A673 (cell line): ENCODE measurements around the gene CELA2B. TPM values are rescaled to one million over a fixed set of nuclear protein-coding genes. Genes with fewer than 3 reads are reported as not detected.
"Not testable (repeated sequence)": the region's sequence is repeated elsewhere in the genome, so short reads cannot be mapped to it uniquely, and the experiment has no call there.

ENCODE experiments used
- BruUV-seq: library from RNA; stranded (reverse); fragments of 400-500 nt; replicated peaks from 2 replicates; lab custom pipeline; 2021; lab: Mats Ljungman, UMichigan
- CTCF ChIA-PET: fragments of 300-600 bp; sonication (Branson Sonifier 250); formaldehyde crosslinking; loops from one replicate; lab custom pipeline; 2022; ENCODE audit warnings: antibody characterized with exemption; lab: Charles Lee
- POLR2A ChIA-PET: fragments of 300-600 bp; sonication (Branson Sonifier 250); formaldehyde crosslinking; loops from one replicate; lab custom pipeline; 2022; ENCODE audit warnings: antibody characterized with exemption; ENCODE audit not compliant: low non-redundant PET; lab: Charles Lee
- DNase-seq: peaks from one replicate; pipeline ENCODE4 v3.0.0-alpha.2; 2015; ENCODE audit warnings: low spot score
- H3K27ac ChIP-seq: fragments of 200-600 bp; sonication (generic); 2 replicates; pipeline ENCODE4 v1.5.1; 2016; ENCODE audit warnings: mixed run types, low read depth, mild to moderate bottlenecking, mixed read lengths, antibody characterized with exemption, low read length; ENCODE audit not compliant: poor library complexity, severe bottlenecking
- H3K27me3 ChIP-seq: fragments of 200-600 bp; sonication (generic); replicated peaks from 2 replicates; pipeline ENCODE4 v1.6.1; 2017; ENCODE audit warnings: mixed run types, low read depth, mild to moderate bottlenecking, mixed read lengths, antibody characterized with exemption, low read length; ENCODE audit not compliant: insufficient read depth, poor library complexity
- H3K36me3 ChIP-seq: fragments of 200-600 bp; sonication (generic); 2 replicates; pipeline ENCODE4 v1.6.1; 2016; ENCODE audit warnings: mixed run types, mild to moderate bottlenecking, mixed read lengths, antibody characterized with exemption, low read length; ENCODE audit not compliant: insufficient read depth, poor library complexity, severe bottlenecking
- H3K4me1 ChIP-seq: fragments of 200-600 bp; sonication (generic); 2 replicates; pipeline ENCODE4 v1.6.1; 2017; ENCODE audit warnings: mixed run types, mild to moderate bottlenecking, mixed read lengths, antibody characterized with exemption, low read length; ENCODE audit not compliant: insufficient read depth, poor library complexity, severe bottlenecking
- H3K4me3 ChIP-seq: fragments of 200-600 bp; sonication (generic); 2 replicates; pipeline ENCODE4 v1.5.1; 2016; ENCODE audit warnings: low read depth, mixed run types, mild to moderate bottlenecking, mixed read lengths, low read length; ENCODE audit not compliant: poor library complexity, severe bottlenecking
- H3K9me3 ChIP-seq: fragments of 200-600 bp; sonication (generic); 2 replicates; pipeline ENCODE4 v1.6.1; 2016; ENCODE audit warnings: mixed run types, low read depth, mild to moderate bottlenecking, mixed read lengths, antibody characterized with exemption, low read length; ENCODE audit not compliant: poor library complexity, severe bottlenecking
- EZH2 ChIP-seq: fragments of 200-600 bp; sonication (generic); IDR thresholded peaks from 2 replicates; pipeline ENCODE4 v1.6.1; 2017; ENCODE audit warnings: borderline replicate concordance, low read depth, mild to moderate bottlenecking, mixed read lengths, antibody characterized with exemption, low read length; ENCODE audit not compliant: poor library complexity, severe bottlenecking
- intact Hi-C: fragments of 100-400 bp; cut with micrococcal nuclease; formaldehyde crosslinking; loops from one replicate; pipeline ENCODE4 v1.10.0; 2022; ENCODE audit not compliant: unreplicated experiment
- total RNA-seq: library from RNA; stranded (reverse); gene quantifications from 2 replicates; pipeline ENCODE4 v1.2.3, GENCODE V29; 2021
- TF ChIP-seq, protein P1 (sequence below): fragments of 300-800, 200-600 bp; sonication (generic); conservative IDR thresholded peaks from 2 replicates; pipeline ENCODE4 v1.5.1; 2017; ENCODE audit warnings: low read depth, mild to moderate bottlenecking, antibody characterized with exemption, low read length, moderate library complexity, mixed read lengths

CELA2B gene
- total RNA-seq, 1 experiment from 2014 or later = not detected

DNA sequence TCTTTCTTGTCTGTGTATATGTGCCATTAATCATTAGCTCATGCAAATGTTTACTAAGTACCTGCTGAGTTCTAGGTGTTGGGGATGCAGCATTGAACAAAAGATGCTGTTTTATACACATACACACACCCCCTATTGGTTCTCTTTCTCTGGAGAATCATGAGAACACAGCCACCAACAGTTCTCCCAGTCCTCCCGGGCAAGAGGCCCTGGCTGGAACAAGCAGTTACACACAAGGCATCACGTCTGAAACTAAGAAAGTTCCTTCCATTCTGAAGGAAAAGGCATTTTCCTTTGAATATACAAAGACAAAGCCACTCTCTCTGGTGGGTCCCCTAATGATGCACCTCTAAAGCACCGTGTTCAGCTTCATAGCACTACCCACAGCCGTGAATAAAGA is 37.3 kb downstream of the CELA2B start:
- Histone ChIP-seq H3K4me1 (no peaks in the 10 kb centered on the region), H3K36me3 (no peaks in the 10 kb centered on the region), H3K27ac (no peak overlapping the region), H3K27me3 (no peaks in the 10 kb centered on the region), H3K4me3 (no peak overlapping the region), H3K9me3 (no peaks in the 10 kb centered on the region)
- intact Hi-C loops = no loop called here
- TF ChIP-seq EZH2 = no peak
- TF ChIP-seq, protein P1, sequence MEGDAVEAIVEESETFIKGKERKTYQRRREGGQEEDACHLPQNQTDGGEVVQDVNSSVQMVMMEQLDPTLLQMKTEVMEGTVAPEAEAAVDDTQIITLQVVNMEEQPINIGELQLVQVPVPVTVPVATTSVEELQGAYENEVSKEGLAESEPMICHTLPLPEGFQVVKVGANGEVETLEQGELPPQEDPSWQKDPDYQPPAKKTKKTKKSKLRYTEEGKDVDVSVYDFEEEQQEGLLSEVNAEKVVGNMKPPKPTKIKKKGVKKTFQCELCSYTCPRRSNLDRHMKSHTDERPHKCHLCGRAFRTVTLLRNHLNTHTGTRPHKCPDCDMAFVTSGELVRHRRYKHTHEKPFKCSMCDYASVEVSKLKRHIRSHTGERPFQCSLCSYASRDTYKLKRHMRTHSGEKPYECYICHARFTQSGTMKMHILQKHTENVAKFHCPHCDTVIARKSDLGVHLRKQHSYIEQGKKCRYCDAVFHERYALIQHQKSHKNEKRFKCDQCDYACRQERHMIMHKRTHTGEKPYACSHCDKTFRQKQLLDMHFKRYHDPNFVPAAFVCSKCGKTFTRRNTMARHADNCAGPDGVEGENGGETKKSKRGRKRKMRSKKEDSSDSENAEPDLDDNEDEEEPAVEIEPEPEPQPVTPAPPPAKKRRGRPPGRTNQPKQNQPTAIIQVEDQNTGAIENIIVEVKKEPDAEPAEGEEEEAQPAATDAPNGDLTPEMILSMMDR = no peak
- ChIA-PET CTCF (no interaction called here), POLR2A (no interaction called here)
- no peak for DNase-seq
- no TSS peak for BruUV-seq

DNA sequence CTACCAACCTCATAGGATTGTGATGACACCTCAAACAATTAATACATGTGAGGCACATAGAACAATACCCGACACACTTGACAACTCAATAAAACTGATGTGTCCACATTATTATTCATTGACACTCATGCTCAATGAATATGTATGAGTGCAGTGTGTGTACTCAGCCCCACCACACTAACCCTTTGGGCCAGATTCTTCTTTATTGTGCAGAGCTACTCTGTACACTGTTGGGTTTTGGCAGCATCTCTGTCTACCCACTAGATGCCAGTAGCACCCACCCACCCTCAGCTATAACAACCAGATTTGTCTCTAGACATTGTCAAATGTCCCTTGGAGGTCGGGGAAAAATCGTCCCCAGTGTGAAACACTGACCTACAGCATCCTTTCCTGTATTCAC is 38.0 kb downstream of the CELA2B start:
- H3K27ac ChIP-seq = no peak overlapping the region
- DNase-seq = no peak
- ChIA-PET CTCF (interaction anchor here (0.5 kb wide), 1 partner anchor 132 kb away, joined by 4 read pairs; no protein-coding TSS in a partner anchor), POLR2A (no interaction called here)
- BruUV-seq = no TSS peak
- no peaks in the 10 kb centered on the region for H3K36me3 ChIP-seq
- no peaks in the 10 kb centered on the region for H3K9me3 ChIP-seq
- TF ChIP-seq, protein P1 = no peak
- no peak for TF ChIP-seq EZH2
- H3K4me3 ChIP-seq = no peak overlapping the region
- no peaks in the 10 kb centered on the region for H3K4me1 ChIP-seq
- intact Hi-C loops = no loop called here
- H3K27me3 ChIP-seq = no peaks in the 10 kb centered on the region

DNA sequence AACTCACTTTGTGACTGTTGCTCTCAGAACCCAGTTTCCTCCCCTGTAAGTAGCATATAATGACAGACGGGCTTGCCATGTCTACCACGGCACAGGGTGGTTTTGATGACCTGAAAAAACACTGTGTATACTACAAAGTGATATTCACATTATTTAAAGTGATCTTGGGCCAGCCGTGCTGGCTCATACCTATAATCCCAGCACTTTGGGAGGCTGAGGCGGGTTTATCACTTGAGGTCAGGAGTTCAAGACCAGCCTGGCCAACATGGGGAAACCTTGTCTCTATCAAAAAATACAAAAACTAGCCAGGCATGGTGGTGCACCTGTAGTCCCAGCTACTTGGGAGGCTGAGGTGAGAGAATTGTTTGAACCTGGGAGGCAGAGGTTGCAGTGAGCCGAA is 38.7 kb downstream of the CELA2B start:
- POLR2A ChIA-PET = not testable (repeated sequence)

DNA sequence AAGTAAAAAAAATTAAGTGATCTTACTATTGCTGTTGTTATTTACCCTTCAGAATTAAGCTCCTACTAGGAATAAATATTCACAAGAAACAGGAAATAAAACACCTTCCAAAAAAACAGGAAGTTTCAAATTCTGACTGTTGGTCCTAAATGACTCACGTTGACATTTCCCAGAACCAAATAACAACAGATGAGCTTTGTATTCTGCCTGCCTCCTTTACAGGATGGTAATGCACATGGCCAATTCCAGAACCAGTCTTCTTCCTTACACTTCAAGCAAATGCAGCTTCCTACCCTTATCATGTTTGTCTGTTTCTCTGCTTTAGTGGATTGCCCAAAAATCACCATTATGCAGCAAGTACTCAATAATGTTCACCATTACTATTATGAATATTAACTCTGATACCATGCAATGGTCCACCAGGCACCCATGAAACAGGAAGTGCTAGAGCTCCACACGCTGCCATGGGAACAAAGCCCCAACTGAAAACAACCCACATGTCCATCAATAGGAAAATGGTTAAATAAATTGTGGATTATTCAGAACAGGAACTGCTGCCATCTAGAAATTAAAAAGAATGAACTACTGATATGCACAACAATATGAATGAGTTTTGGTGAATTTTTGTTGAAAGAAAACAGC is 39.2 kb downstream of the CELA2B start:
- Histone ChIP-seq H3K36me3 (no peaks in the 10 kb centered on the region), H3K4me1 (no peaks in the 10 kb centered on the region), H3K27ac (no peak overlapping the region), H3K4me3 (no peak overlapping the region), H3K9me3 (no peaks in the 10 kb centered on the region), H3K27me3 (no peaks in the 10 kb centered on the region)
- BruUV-seq = no TSS peak
- ChIA-PET CTCF (no interaction called here), POLR2A (no interaction called here)
- no peak for DNase-seq
- no peak for TF ChIP-seq EZH2
- TF ChIP-seq, protein P1 = no peak
- intact Hi-C loops = no loop called here

More for the DNA sequence above, 38.7 kb downstream of the CELA2B start:
- H3K4me3 ChIP-seq, H3K27me3 ChIP-seq, H3K27ac ChIP-seq, H3K36me3 ChIP-seq, H3K9me3 ChIP-seq, H3K4me1 ChIP-seq, DNase-seq, BruUV-seq, intact Hi-C loops: not testable (repeated sequence)
- CTCF ChIA-PET = interaction anchor here (0.5 kb wide), 1 partner anchor 131 kb away, joined by 4 read pairs; no protein-coding TSS in a partner anchor
